Adrenal gland (tissue), 5 donors: ENCODE results near the gene MTHFD2L.

Experiments used
- POLR2A ChIP-seq, 2 donors: fragments of 450-650 bp; IDR thresholded peaks; one replicate each; pipeline ENCODE4 v1.6.1; 2017; ENCODE audit warnings: antibody characterized with exemption in 2 of 2, mild to moderate bottlenecking in 2 of 2, moderate library complexity in 1 of 2
- TF ChIP-seq, protein P1 (sequence below), 6 experiments: fragments of 450-650 bp in 4 of 6; fragments of 200-600 bp in 2 of 6; sonication (generic) in 1 of 6; IDR thresholded peaks; 1 replicate in 5 of 6; 2 replicates in 1 of 6; pipeline versions ENCODE4 v1.5.1 to v1.8.0; 2016 to 2021; ENCODE audit warnings: antibody characterized with exemption in 6 of 6, mild to moderate bottlenecking in 2 of 6, moderate library complexity in 1 of 6
- donor health status: DM: no; HTN: no; CAD: no.

DNA sequence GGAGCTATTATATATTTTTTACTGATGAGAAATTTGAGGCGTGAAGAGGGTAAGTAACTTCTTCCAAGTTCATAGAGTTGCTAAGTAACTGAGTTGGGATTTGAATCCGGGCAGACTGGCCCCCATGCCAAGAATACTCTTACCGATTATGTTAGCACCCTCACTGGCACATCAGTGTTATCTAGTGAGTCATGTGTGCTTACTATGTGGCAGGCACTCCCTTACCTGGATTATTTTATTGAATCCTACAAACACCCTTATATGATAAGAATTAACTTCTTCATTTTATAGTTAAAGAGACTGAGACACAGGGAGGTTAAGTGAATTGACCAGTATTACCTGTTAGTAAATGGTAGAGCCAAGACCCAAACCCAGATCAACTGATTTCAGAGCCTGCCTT is 20.9 kb downstream of the MTHFD2L start:
- TF ChIP-seq, protein P1, sequence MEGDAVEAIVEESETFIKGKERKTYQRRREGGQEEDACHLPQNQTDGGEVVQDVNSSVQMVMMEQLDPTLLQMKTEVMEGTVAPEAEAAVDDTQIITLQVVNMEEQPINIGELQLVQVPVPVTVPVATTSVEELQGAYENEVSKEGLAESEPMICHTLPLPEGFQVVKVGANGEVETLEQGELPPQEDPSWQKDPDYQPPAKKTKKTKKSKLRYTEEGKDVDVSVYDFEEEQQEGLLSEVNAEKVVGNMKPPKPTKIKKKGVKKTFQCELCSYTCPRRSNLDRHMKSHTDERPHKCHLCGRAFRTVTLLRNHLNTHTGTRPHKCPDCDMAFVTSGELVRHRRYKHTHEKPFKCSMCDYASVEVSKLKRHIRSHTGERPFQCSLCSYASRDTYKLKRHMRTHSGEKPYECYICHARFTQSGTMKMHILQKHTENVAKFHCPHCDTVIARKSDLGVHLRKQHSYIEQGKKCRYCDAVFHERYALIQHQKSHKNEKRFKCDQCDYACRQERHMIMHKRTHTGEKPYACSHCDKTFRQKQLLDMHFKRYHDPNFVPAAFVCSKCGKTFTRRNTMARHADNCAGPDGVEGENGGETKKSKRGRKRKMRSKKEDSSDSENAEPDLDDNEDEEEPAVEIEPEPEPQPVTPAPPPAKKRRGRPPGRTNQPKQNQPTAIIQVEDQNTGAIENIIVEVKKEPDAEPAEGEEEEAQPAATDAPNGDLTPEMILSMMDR (IDR thresholded peaks at IDR 0.05): no peak
- no peak for TF ChIP-seq POLR2A (IDR thresholded peaks at IDR 0.05)
